HFFc6 (cell line): ENCODE results near the gene SUCLG2. TPM values are rescaled to one million over a fixed set of nuclear protein-coding genes. Genes with fewer than 3 reads are reported as not detected.

Experiments
- DNase-seq: peaks from one replicate; pipeline ENCODE4 v3.0.0-alpha.2; 2018
- H3K27ac Mint-ChIP-seq: 2 replicates; pipeline ENCODE4 v1.8.0; 2020; ENCODE audit warnings: mild to moderate bottlenecking, mixed read lengths
- H3K27me3 Mint-ChIP-seq: 2 replicates; pipeline ENCODE4 v1.8.0; 2021; ENCODE audit warnings: mild to moderate bottlenecking, moderate library complexity, mixed read lengths; ENCODE audit not compliant: insufficient read depth
- H3K36me3 Mint-ChIP-seq: 2 replicates; pipeline ENCODE4 v1.8.0; 2021; ENCODE audit warnings: low read depth, mixed read lengths
- H3K4me1 Mint-ChIP-seq: 2 replicates; pipeline ENCODE4 v1.8.0; 2020; ENCODE audit warnings: low read depth, mixed read lengths
- H3K4me3 Mint-ChIP-seq: 2 replicates; pipeline ENCODE4 v1.8.0; 2020; ENCODE audit warnings: mild to moderate bottlenecking, moderate library complexity, mixed read lengths
- H3K9me3 Mint-ChIP-seq: 2 replicates; pipeline ENCODE4 v1.8.0; 2020; ENCODE audit warnings: mild to moderate bottlenecking, mixed read lengths
- CTCF ChIP-seq: fragments of 200-600 bp; sonication (generic); IDR thresholded peaks from 2 replicates; pipeline ENCODE4 v1.5.0; 2021; ENCODE audit warnings: antibody characterized with exemption, mild to moderate bottlenecking
- total RNA-seq, 6 experiments: library from RNA; stranded (reverse); fragmentation: NEBNext Ultra II Directional; extraction: Animal tissue kit (Norgen Biotek cat#: 25700); gene quantifications; 2 replicates in 1 of 6; 3 replicates in 5 of 6; pipeline ENCODE4 v1.2.3, GENCODE V29; 2021

Gene SUCLG2
- total RNA-seq, 6 experiments from 2014 or later: 50.2 to 81.4 (median 75.2) TPM

GRCh38 chr3:67400476-67400875, 253.9 kb downstream of the SUCLG2 start:
- DNase-seq: no peak
- no peak overlapping the region for H3K27ac Mint-ChIP-seq
- H3K4me3 Mint-ChIP-seq: no peak overlapping the region
- H3K4me1 Mint-ChIP-seq: no peaks in the 10 kb centered on the region
- H3K9me3 Mint-ChIP-seq: no peaks in the 10 kb centered on the region
- H3K27me3 Mint-ChIP-seq: no peaks in the 10 kb centered on the region
- H3K36me3 Mint-ChIP-seq: peaks cover 39% of the 10 kb centered on the region; the same call in 1 of the 2 replicates
- TF ChIP-seq CTCF: no peak

- Mint-ChIP-seq H3K36me3 (peaks cover 14% of the 10 kb centered on the region), H3K27me3 (no peaks in the 10 kb centered on the region; the same call in 1 of the 2 replicates), H3K27ac (no peak overlapping the region), H3K4me1 (0 out of 2 replicates have a peak, but pooled peaks cover 4% of the 10 kb centered on the region), H3K4me3 (no peak overlapping the region), H3K9me3 (no peaks in the 10 kb centered on the region)
- TF ChIP-seq CTCF: no peak
- DNase-seq: no peak
Observed at GRCh38 chr3:67389176-67389575, 265.2 kb downstream of the SUCLG2 start.

GRCh38 chr3:67388738-67389137, 265.7 kb downstream of the SUCLG2 start:
- no peak for DNase-seq
- TF ChIP-seq CTCF: no peak
- Mint-ChIP-seq H3K9me3 (no peaks in the 10 kb centered on the region), H3K36me3 (peaks cover 14% of the 10 kb centered on the region), H3K27ac (no peak overlapping the region), H3K27me3 (no peaks in the 10 kb centered on the region; the same call in 1 of the 2 replicates), H3K4me3 (no peak overlapping the region), H3K4me1 (0 out of 2 replicates have a peak, but pooled peaks cover 4% of the 10 kb centered on the region)

GRCh38 chr3:67386451-67386850, 268.0 kb downstream of the SUCLG2 start:
- H3K4me3 Mint-ChIP-seq: no peak overlapping the region
- H3K27ac Mint-ChIP-seq: no peak overlapping the region
- no peak for DNase-seq
- H3K27me3 Mint-ChIP-seq: peaks cover 2% of the 10 kb centered on the region; the same call in 1 of the 2 replicates
- H3K9me3 Mint-ChIP-seq: no peaks in the 10 kb centered on the region
- peaks cover 13% of the 10 kb centered on the region for H3K4me1 Mint-ChIP-seq
- H3K36me3 Mint-ChIP-seq: peaks cover 5% of the 10 kb centered on the region; the same call in 1 of the 2 replicates
- TF ChIP-seq CTCF: no peak

GRCh38 chr3:67384760-67385397, 269.5 kb downstream of the SUCLG2 start:
- peaks cover 13% of the 10 kb centered on the region for H3K4me1 Mint-ChIP-seq
- H3K4me3 Mint-ChIP-seq: no peak overlapping the region
- H3K36me3 Mint-ChIP-seq: peaks cover 5% of the 10 kb centered on the region; the same call in 1 of the 2 replicates
- DNase-seq: no peak
- no peak overlapping the region for H3K27ac Mint-ChIP-seq
- no peaks in the 10 kb centered on the region for H3K9me3 Mint-ChIP-seq
- H3K27me3 Mint-ChIP-seq: peaks cover 2% of the 10 kb centered on the region; the same call in 1 of the 2 replicates
- TF ChIP-seq CTCF: peak; percentile 80
